Measurements from ENCODE around the gene SDS.
"Not testable (repeated sequence)": the region's sequence is repeated elsewhere in the genome, so short reads cannot be mapped to it uniquely, and the experiment has no call there.

Gene SDS

GRCh38 chr12:113373969-113374368, 29.7 kb downstream of the SDS start:
- no peak for DNase-seq

GRCh38 chr12:113373440-113373839, 30.2 kb downstream of the SDS start:
- no peak for DNase-seq

- DNase-seq: no peak
These were observed 31.3 kb downstream of the SDS start for GRCh38 chr12:113372371-113372770.

GRCh38 chr12:113371808-113372207, 31.9 kb downstream of the SDS start:
- no peak for DNase-seq

GRCh38 chr12:113370923-113371682, 32.6 kb downstream of the SDS start:
- DNase-seq: no peak

GRCh38 chr12:113369391-113369985, 34.2 kb downstream of the SDS start:
- DNase-seq: no peak

GRCh38 chr12:113368331-113368730, 35.4 kb downstream of the SDS start:
- no peak for DNase-seq

- DNase-seq: no peak
These were observed 36.9 kb downstream of the SDS start for GRCh38 chr12:113366827-113367226.

GRCh38 chr12:113365639-113366395, 37.9 kb downstream of the SDS start:
- DNase-seq: no peak

GRCh38 chr12:113364698-113365097, 39.0 kb downstream of the SDS start:
- no peak for DNase-seq

GRCh38 chr12:113361574-113362370, 41.9 kb downstream of the SDS start:
- no peak for DNase-seq

- no peak for DNase-seq
These were observed 43.5 kb downstream of the SDS start for GRCh38 chr12:113359939-113360748.

- peak; percentile 60 for DNase-seq
These were observed 44.4 kb downstream of the SDS start for GRCh38 chr12:113359133-113359938.

- peak; percentile 96 for DNase-seq
These were observed 45.1 kb downstream of the SDS start, which contains the start of gene PLBD2 for GRCh38 chr12:113358381-113359132. Gene PLBD2 (plus strand): TSS chr12:113358587. CDS start chr12:113358601, 14 bp downstream.

- DNase-seq: not testable (repeated sequence)
These were observed 49.5 kb downstream of the SDS start for GRCh38 chr12:113354192-113354591.

GRCh38 chr12:113351089-113351488, 52.6 kb downstream of the SDS start:
- no peak for DNase-seq

- no peak for DNase-seq
These were observed 54.7 kb downstream of the SDS start for GRCh38 chr12:113348849-113349536.

- DNase-seq: no peak
These were observed 55.8 kb downstream of the SDS start for GRCh38 chr12:113347892-113348291.

GRCh38 chr12:113347107-113347506, 56.6 kb downstream of the SDS start:
- DNase-seq: no peak

GRCh38 chr12:113346353-113346752, 57.3 kb downstream of the SDS start:
- no peak for DNase-seq

Data from activated CD8-positive, alpha-beta memory T cell treated with anti-CD3 and anti-CD28 coated beads for 24 hours (primary cell).